Stimulated activated CD4-positive, alpha-beta T cell treated with anti-CD3 and anti-CD28 coated beads, Interleukin-12 subunit alpha, Interleukin-12 subunit beta, amount 100 ng/mL, for 48 hours (primary cell): Measurements from ENCODE around the gene NLRP5.
"Not testable (repeated sequence)": the region's sequence is repeated elsewhere in the genome, so short reads cannot be mapped to it uniquely, and the experiment has no call there.

Source experiments
- DNase-seq, 3 donors: peaks; one replicate each; pipeline ENCODE4 v3.0.0-alpha.2; 2020; ENCODE audit warnings: low read depth in 2 of 3, low spot score in 1 of 3

The NLRP5 gene

GRCh38 chr19:55986487-55986886, at the start of gene NLRP5:
Gene NLRP5, plus strand, starts transcription at chr19:55986775.
- no peak for DNase-seq

DNA sequence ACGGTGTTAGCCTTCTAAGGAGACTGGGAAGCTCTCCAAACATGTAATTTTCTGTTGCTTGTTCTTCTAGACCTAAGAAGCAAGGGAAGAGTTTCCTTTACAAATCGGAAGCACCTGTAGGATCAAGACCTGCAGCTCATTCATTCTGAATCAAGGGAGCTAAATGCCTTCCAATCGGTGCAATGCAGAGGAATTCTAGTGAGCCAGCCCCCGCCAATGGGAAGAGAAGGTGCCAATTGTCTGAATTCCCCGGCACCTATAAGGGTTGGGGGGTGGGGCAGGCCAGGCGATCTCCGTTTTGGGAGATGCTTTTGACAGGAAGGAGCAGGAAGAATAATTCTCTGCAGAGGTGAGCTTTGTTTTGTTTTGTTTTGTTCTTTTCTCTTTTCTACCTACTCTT, 47.4 kb upstream of the NLRP5 start:
- no peak for DNase-seq

- DNase-seq = no peak
Measured at GRCh38 chr19:55940306-55940705, 46.3 kb upstream of the NLRP5 start.

DNA sequence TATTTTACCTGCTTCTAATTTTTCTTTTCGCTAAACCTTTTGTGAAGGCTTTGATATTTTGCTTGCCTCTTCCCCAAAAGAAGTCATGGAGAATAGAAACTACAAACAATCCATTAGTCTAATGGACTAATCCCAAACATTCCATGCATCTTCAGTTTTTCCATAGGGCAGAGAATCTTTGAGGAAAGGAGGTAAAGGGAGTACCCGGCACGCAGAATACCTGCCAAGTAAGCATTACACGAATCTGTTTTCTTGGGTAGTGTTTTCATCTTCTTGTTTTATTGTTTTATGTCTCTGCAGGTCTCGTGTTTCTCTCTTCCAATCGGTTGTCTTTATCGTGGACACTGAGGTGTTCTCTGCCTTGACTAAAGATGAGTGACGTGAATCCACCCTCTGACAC, 39.0 kb upstream of the NLRP5 start, which contains the start of gene NLRP8:
Gene NLRP8, plus strand, starts transcription at position 301 of the 400 bp plus-strand sequence.
- no peak for DNase-seq

DNA sequence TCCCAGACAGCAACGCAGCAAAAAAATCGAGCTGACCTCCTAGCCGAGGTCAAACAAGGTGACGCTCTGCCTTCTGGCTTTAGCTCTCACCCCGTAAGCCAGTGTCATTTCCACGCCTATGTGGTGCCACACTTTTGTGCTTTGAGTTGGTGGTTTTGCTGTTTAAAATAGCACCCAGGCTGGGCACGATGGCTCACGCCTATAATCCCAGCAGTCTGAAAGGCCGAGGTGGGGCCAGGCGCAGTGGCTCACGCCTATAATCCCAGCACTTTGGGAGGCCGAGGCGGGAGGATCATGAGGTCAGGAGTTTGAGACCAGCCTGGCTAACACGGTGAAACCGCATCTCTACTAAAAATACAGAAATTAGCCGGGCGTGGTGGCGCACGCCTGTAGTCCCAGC, 36.0 kb upstream of the NLRP5 start:
- DNase-seq = not testable (repeated sequence)

DNA sequence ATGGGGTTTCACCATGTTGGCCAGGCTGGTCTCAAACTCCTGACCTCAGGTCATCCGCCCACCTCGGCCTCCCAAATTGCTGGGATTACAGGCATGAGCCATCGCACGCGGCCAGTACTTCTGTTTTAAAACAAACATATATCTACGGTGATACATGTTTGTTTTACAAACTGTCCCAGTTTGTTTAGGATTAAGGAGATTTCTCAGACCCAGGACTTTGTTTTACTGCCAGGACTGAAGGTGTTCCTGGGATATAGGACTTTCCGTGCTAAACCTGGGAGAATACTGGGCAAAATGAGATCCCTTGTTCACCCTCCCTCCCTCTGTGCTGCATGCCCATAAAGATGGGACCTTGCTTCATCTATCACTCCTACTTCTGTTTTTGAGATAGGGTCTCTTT, 30.1 kb upstream of the NLRP5 start:
- no peak for DNase-seq

GRCh38 chr19:55958356-55958755, 28.2 kb upstream of the NLRP5 start:
- DNase-seq = no peak

GRCh38 chr19:55959996-55960675, 26.4 kb upstream of the NLRP5 start:
- no peak for DNase-seq

DNA sequence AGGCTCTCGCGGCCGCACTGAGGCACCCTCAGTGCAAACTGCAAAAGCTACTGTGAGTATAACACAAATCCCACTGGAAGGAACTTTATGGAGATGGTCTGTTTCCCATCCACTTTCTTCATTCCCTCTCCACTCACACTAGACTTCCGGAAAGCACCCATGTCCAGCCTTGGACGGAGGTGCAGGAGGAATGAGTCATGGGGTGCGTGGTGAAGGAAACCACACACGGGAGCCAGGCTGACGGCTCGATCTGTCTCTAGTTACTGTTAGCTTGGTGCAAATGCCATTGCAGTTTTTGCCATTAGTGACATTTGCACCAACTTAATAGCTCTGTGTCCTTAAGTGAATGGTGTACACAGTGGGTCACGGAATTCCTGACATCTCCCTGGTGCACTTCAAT, 24.4 kb upstream of the NLRP5 start:
- no peak for DNase-seq

- DNase-seq = no peak
Measured at GRCh38 chr19:55973982-55974381, 12.6 kb upstream of the NLRP5 start.

DNA sequence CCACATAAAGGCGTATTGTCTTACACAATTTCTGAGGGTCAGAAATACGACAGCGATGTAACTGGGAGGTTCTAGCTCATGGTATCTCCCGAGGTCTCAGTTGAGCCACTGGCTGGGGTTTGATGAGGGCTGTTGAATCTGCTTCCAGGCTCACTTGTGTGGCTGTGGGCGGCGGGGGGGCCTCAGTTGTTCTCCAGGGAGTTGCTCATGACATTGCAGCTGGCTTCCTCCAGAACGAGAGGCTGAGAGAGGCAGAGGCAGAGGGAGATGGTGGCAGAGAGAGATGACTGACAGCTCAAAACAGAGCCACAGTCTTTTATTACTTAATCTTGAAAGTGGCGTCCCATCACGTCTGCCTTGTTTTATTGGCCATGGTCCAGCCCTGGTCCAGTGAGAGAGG, 6.2 kb upstream of the NLRP5 start:
- no peak for DNase-seq

DNA sequence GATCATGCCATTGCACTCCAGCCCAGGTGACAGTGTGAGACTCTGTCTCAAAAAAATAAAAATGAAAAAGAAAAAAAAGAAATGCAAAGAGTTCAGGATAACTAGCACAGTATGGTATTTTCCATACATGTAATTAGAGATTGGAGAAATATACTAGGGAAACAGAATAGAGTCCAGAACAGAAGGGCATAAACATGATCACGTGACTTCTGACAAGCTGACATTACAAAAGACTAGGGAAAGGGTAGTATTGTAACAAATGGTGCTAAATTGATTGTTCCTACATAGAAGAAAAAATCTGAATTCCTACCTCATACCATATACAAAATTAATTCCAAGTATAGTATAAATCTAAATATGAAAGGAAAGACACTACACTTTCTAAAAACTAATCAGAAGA, 1.3 kb upstream of the NLRP5 start:
- DNase-seq = no peak

DNA sequence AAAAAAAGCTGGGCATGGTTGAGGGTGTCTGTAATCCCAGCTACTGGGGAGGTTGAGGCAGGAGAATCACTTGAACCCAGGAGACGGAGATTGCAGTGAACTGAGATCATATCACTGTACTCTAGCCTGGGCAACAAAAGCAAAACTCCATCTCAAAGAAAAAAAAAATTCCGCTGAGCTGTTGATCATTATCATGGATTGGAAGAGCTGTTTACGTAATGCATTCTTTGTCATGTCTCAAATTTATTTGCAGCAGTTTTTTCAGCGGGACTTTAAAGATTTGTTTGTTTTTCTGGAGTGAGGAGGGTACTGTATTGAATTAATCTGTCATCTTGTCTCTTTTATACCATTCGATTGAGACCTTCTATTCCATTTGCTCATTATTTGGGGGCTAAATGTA, 4.3 kb downstream of the NLRP5 start:
- no peak for DNase-seq

- no peak for DNase-seq
Measured at GRCh38 chr19:55993492-55993891, 6.9 kb downstream of the NLRP5 start.

DNA sequence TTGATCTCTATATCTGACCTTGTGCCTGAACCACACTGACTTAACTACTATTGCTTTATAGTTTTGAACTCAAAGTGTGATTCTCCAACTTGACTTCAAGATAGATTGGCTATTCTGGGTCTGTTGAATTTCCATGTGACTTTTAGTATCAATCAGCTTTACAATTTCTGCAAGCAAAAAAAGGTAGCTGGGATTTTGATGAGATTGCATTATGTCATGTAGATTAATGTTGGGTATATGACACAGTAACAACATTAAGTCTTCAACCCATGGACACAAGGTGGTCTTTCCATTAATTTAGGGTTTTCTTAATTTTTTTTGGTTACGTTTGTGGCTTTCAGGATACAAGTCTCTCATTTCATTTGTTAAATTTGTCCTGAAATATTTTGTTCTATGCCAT, 28.2 kb downstream of the NLRP5 start:
- no peak for DNase-seq

DNA sequence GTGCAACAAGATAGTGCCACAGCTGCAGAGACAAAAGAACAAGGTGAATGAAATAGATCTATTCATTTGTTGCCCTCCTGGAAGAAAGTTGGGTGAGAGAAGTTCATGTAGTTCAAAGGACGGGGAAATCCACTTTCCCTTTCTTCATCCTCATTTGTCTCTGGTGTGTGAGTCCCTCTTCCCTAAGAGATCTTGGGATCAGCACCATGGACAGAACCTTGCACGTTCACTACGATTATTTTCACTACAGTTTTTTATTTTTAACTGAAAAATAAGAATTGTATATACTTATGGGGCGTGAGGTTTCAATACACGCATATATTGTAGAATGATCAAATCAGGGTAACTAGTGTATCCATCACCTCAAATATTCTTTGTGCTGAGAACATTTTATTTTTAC, 29.2 kb downstream of the NLRP5 start:
- DNase-seq = no peak

DNA sequence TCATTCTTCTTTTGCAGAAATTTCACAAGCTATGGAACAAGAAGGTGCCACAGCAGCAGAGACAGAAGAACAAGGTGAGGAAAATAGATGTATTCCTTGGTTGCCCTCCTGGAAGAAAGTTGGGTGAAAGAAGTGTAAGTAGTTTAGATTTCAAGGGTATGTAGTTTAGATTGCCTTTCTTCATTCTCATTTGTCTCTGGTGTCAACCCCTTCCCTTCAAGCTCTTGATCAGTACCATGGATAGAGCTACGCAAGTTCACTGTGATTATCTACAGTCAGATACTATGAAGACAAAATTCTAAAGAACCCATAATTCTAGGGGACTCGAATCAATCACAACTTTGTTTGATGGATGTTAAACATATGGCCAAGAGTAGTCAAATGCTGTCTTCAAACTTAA, 32.8 kb downstream of the NLRP5 start:
- not testable (repeated sequence) for DNase-seq

DNA sequence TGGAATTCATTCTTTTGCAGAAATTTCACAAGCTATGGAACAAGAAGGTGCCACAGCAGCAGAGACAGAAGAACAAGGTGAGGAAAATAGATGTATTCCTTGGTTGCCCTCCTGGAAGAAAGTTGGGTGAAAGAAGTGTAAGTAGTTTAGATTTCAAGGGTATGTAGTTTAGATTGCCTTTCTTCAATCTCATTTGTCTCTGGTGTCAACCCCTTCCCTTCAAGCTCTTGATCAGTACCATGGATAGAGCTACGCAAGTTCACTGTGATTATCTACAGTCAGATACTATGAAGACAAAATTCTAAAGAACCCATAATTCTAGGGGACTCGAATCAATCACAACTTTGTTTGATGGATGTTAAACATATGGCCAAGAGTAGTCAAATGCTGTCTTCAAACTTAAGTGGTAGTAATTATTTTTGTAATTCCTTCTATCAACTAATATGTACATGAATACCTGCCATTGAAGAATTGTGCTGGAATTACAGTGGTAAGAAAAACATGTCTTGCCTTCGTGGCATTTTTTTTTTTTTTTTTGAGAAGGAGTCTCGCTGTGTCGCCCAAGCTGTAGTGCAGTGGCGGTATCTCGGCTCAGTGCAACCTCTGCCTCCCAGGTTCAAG, 33.9 kb downstream of the NLRP5 start:
- not testable (repeated sequence) for DNase-seq

DNA sequence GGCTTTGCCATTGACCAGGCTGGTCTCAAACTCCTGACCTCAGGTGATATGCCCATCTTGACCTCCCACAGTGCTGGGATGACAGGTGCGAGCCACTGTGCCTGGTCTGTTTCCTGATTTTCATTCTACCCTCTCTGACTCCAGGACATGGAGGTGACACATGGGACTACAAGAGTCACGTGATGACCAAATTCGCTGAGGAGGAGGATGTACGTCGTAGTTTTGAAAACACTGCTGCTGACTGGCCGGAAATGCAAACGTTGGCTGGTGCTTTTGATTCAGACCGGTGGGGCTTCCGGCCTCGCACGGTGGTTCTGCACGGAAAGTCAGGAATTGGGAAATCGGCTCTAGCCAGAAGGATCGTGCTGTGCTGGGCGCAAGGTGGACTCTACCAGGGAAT, 40.2 kb downstream of the NLRP5 start:
- no peak for DNase-seq

DNA sequence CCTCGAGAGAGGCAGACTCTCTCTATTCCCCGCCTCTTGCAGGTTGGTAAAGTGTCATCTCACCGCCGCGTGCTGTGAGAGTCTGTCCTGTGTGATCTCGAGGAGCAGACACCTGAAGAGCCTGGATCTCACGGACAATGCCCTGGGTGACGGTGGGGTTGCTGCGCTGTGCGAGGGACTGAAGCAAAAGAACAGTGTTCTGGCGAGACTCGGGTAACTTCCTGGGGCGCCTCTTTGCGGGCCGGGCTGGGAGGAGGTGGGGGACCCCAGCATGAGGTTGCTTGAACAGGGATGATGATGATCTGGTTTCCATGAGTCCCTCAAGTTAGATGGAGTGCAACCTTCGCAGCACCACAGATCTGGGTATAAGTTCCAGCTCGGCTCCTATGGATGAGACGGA, 67.0 kb downstream of the NLRP5 start:
- no peak for DNase-seq

- peak; percentile 31 to 48 (median 41) for DNase-seq
Measured at GRCh38 chr19:56066152-56067023, 79.8 kb downstream of the NLRP5 start.

DNA sequence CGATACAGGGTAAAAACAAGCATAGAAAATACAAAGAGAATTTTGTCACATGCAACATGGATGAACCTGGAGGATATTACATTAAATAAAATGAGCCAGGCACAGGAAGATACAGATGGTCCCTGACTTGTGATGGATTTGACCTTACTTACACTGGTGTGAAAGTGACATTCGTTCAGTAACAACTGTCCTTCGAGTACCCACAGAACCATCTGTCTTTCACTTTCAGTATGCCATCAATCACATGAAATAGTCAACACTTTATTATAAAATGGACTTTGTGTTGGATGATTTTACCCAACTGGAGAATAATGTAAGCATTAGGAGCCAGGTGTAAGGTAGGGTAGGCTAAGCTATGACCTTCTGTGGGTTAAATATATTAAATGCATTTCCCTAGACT, 83.1 kb downstream of the NLRP5 start:
- no peak for DNase-seq
